Measurements from ENCODE around the gene GRIK4. TPM values are rescaled to one million over a fixed set of nuclear protein-coding genes. Genes with fewer than 3 reads are reported as not detected.

The GRIK4 gene
- total RNA-seq, 1 experiment from 2014 or later, result not detected

- Mint-ChIP-seq H3K36me3 (ENCODE audit: insufficient read depth, unreplicated experiment) (no peaks in the 10 kb centered on the region), H3K27ac (ENCODE audit: low read depth, unreplicated experiment) (no peak overlapping the region), H3K27me3 (ENCODE audit: insufficient read depth, unreplicated experiment) (no peaks in the 10 kb centered on the region), H3K9me3 (ENCODE audit: unreplicated experiment) (no peaks in the 10 kb centered on the region), H3K4me1 (ENCODE audit: insufficient read depth, unreplicated experiment) (peaks cover 6% of the 10 kb centered on the region), H3K4me3 (ENCODE audit: unreplicated experiment) (no peak overlapping the region)
- ChIA-PET POLR2A (no interaction called here), CTCF (no interaction called here)
- no peak for DNase-seq (ENCODE audit: unreplicated experiment)
- no peak for TF ChIP-seq CTCF (IDR thresholded peaks at IDR 0.05; ENCODE audit: unreplicated experiment)
- intact Hi-C loops (cut with micrococcal nuclease), result no loop called here
- no TSS peak for BruUV-seq (replicated peaks)
Observed at GRCh38 chr11:121032546-121032945, 521.0 kb downstream of the GRIK4 start.

GRCh38 chr11:121033635-121034034, 522.1 kb downstream of the GRIK4 start:
- no peaks in the 10 kb centered on the region for H3K36me3 Mint-ChIP-seq (ENCODE audit: insufficient read depth, unreplicated experiment)
- no peak overlapping the region for H3K4me3 Mint-ChIP-seq (ENCODE audit: unreplicated experiment)
- H3K27me3 Mint-ChIP-seq (ENCODE audit: insufficient read depth, unreplicated experiment), result no peaks in the 10 kb centered on the region
- no TSS peak for BruUV-seq (replicated peaks)
- H3K9me3 Mint-ChIP-seq (ENCODE audit: unreplicated experiment), result no peaks in the 10 kb centered on the region
- no peak overlapping the region for H3K27ac Mint-ChIP-seq (ENCODE audit: low read depth, unreplicated experiment)
- POLR2A ChIA-PET, result interaction anchor here (0.6 to 1.8 kb wide), 2 partner anchors 8 to 463 kb away, joined by 5 to 12 read pairs; no protein-coding TSS in a partner anchor
- intact Hi-C loops (cut with micrococcal nuclease), result no loop called here
- H3K4me1 Mint-ChIP-seq (ENCODE audit: insufficient read depth, unreplicated experiment), result peaks cover 6% of the 10 kb centered on the region
- DNase-seq (ENCODE audit: unreplicated experiment), result no peak
- TF ChIP-seq CTCF (IDR thresholded peaks at IDR 0.05; ENCODE audit: unreplicated experiment), result no peak
- CTCF ChIA-PET, result no interaction called here

DNA sequence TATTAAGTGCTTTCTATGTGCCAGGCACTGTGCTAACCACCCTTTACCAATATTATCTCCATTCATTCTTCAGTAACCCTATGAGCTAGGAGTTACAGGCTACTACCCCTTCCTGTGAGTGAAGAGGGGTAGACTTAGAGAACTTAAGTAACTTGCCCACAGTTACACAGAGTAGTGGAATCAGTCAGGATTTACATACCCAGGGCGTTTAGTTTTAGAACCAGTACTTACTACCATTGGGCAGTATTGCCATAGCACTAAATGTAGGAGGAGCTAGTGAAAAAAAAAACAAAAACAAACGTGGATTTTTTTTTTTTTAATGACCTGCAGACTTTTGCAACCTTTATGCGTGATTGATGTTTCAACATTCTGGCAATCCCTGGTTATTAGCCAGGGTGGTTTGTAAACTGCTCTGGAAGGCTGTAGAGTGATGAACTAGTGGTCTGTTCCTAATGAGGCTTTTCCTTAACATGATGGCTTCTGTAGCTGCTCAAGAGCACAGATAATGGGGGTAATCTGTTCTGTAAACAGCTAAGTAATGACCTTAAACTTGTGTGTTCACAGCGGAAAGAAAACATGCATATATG, 523.7 kb downstream of the GRIK4 start:
- Mint-ChIP-seq H3K27me3 (ENCODE audit: insufficient read depth, unreplicated experiment) (no peaks in the 10 kb centered on the region), H3K36me3 (ENCODE audit: insufficient read depth, unreplicated experiment) (no peaks in the 10 kb centered on the region), H3K4me3 (ENCODE audit: unreplicated experiment) (no peak overlapping the region), H3K4me1 (ENCODE audit: insufficient read depth, unreplicated experiment) (no peaks in the 10 kb centered on the region), H3K9me3 (ENCODE audit: unreplicated experiment) (no peaks in the 10 kb centered on the region), H3K27ac (ENCODE audit: low read depth, unreplicated experiment) (no peak overlapping the region)
- DNase-seq (ENCODE audit: unreplicated experiment), result peak; percentile 3
- CTCF ChIA-PET, result interaction anchor here (0.6 kb wide), 1 partner anchor 1817 kb away, joined by 4 read pairs; no protein-coding TSS in a partner anchor
- POLR2A ChIA-PET, result no interaction called here
- no peak for TF ChIP-seq CTCF (IDR thresholded peaks at IDR 0.05; ENCODE audit: unreplicated experiment)
- BruUV-seq (replicated peaks), result no TSS peak
- intact Hi-C loops (cut with micrococcal nuclease), result no loop called here

DNA sequence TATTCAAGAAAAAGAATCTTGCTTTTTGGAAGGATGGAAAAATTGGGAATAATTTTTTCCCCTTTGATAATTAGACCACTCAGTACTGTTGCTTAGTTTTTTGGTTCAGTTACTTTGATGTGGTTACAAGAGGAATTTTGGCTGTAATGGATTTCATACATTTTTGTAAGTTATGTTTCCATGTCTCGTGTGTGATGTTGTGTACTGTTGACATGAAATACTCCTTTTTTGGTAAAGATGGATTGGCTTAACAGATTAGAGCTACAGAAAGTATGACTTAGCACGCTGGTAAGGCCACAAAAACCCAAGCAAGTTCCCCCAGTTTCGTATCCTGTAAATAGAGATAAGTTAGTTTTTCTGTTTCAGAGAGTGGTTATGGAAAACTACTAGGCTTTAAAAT, 524.2 kb downstream of the GRIK4 start:
- intact Hi-C loops (cut with micrococcal nuclease), result no loop called here
- Mint-ChIP-seq H3K4me1 (ENCODE audit: insufficient read depth, unreplicated experiment) (no peaks in the 10 kb centered on the region), H3K27me3 (ENCODE audit: insufficient read depth, unreplicated experiment) (no peaks in the 10 kb centered on the region), H3K9me3 (ENCODE audit: unreplicated experiment) (no peaks in the 10 kb centered on the region), H3K36me3 (ENCODE audit: insufficient read depth, unreplicated experiment) (no peaks in the 10 kb centered on the region), H3K27ac (ENCODE audit: low read depth, unreplicated experiment) (no peak overlapping the region), H3K4me3 (ENCODE audit: unreplicated experiment) (no peak overlapping the region)
- BruUV-seq (replicated peaks), result no TSS peak
- ChIA-PET CTCF (no interaction called here), POLR2A (no interaction called here)
- TF ChIP-seq CTCF (IDR thresholded peaks at IDR 0.05; ENCODE audit: unreplicated experiment), result no peak
- DNase-seq (ENCODE audit: unreplicated experiment), result no peak

Data from MCF 10A (cell line).